HG02588 (cell line): ENCODE results near the gene TMEM132C.
"Not testable (repeated sequence)": the region's sequence is repeated elsewhere in the genome, so short reads cannot be mapped to it uniquely, and the experiment has no call there.

Experiments used
- ATAC-seq: cut with Tn5 transposase; IDR thresholded peaks from one replicate; pipeline ENCODE4 v1.9.1; 2021; ENCODE audit warnings: mild to moderate bottlenecking, moderate library complexity; ENCODE audit not compliant: unreplicated experiment

TMEM132C gene

DNA sequence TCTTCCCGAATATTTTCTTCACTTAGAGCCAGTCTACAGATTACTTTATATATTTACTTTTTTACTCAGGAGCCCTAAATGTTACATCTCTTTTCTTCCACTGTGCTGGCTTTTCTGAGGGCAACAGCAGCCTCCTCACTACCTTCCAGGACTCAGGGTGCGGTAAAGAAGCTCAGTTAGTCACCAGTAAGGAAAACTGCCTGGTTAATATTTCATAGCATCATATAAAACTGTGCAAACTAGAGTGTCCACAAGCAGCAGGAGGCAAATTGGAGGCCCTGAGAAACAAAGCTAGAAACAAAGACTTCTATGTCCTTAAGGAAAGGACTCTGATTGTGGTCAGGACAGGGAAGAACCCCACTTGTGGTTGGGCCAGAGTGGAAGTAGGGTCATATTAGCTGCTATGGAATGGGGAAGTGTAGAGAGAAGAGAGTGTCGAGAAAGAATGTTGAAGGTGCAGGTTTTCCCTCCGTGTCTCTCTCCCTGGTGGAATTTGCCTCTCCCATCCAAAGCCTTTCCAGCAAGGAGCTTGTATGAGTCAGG, 336.7 kb downstream of the TMEM132C start:
- ATAC-seq: no peak

- not testable (repeated sequence) for ATAC-seq
Observed at GRCh38 chr12:128604219-128604618, 337.2 kb downstream of the TMEM132C start.

- ATAC-seq: no peak
Observed at GRCh38 chr12:128606051-128606450, 339.1 kb downstream of the TMEM132C start.

DNA sequence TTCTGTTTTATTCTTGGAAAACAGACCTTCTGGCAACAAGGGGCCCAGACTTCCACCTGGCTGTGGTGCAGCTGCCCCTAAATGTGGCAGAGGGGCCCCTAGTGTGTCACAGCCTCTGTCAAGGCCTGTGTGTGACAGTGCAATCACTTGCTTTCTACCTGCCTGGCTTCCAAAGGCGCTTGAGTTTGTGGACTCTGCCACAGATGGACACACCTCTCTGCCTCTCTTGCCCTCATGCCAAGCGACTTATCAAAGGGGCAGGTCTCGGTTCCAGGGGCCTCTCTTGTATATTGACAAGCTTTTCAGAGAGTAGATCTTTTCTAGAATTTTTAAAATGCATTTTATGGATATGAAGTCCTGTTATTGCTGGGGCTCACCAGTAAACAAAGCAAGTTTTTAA, 339.6 kb downstream of the TMEM132C start:
- no peak for ATAC-seq

DNA sequence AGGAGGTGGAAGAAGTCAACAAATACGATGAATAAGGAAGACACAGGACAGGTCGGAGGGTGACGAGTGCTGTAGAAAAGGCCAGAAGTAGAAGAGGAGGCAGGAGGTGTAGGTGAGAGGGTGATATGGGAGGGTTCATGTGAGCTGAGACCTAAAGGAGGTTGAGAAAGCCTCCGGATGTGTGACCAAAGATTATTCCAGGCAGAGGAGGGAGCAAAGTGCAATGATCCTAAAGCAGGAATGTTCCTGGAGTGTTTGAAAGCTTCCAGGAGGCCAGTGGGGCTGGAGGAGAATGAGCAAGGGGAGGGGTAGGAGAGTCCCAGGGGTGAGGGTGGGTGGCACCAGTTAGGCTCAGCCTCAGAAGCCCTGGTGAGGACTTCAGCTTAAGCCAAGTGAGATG, 340.0 kb downstream of the TMEM132C start:
- no peak for ATAC-seq

GRCh38 chr12:128607641-128608040, 340.7 kb downstream of the TMEM132C start:
- ATAC-seq: no peak

- no peak for ATAC-seq
Observed at GRCh38 chr12:128609861-128610260, 342.9 kb downstream of the TMEM132C start.

- no peak for ATAC-seq
Observed at GRCh38 chr12:128611736-128612135, 344.8 kb downstream of the TMEM132C start.

GRCh38 chr12:128612150-128612850, 345.3 kb downstream of the TMEM132C start:
- ATAC-seq: no peak

DNA sequence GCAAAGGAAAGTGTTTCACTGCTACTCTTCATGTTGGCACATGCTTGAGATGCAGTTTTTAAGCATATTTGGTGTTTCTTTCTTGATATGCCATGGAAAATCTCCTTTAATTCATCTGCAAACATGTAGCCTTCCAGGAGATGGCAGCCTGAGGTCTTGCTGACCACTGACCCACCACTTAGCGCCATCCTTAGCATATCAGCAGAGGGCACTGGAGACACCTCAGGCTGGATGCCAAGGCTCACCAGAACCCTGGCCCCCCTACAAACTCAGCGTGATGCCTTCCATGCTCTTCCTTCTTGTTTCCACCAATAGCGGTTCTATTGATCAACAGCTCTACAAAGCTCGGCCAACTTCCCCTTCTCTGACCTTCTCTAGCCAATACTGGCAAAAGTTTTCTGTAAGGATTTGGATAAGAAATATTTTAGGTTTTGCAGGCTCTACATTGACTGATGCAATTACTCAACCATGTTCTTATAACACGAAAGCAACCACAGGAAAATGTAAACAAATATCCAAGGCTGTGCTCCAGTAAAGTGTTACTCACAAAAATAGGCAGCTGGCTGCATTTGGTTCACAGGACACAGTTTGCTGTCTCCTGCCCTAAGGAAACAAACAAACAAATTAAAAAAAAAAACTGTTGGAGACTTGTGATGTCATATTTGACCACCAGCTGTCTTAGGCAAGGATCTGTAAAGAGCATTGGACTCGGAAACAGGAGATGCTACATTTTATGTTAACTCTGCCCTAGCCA, 347.0 kb downstream of the TMEM132C start:
- no peak for ATAC-seq

DNA sequence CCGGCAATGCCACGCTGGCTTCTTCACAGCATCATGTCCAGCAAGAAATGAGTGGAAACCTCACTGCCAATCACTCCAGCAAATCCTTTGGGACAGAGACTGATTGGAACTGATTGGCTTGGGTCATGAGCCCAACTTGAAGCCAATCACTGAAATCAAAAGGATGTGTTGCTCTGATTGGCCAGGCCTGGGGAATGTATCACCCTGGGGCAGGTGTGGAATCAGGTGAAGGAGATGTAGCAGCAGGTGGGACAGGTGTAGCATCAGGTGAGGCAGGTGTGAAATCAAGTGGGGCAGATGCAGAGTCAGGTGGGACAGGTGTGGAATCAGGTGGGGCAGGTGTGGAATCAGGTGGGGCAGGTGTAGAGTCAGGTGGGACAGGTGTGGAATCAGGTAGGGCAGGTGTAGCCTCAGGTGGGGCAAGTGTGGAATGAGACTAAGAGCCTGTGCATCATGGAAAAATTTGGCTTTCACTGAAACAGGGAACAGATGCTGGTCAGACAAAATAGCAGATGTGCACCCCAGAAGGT, 350.4 kb downstream of the TMEM132C start:
- no peak for ATAC-seq

DNA sequence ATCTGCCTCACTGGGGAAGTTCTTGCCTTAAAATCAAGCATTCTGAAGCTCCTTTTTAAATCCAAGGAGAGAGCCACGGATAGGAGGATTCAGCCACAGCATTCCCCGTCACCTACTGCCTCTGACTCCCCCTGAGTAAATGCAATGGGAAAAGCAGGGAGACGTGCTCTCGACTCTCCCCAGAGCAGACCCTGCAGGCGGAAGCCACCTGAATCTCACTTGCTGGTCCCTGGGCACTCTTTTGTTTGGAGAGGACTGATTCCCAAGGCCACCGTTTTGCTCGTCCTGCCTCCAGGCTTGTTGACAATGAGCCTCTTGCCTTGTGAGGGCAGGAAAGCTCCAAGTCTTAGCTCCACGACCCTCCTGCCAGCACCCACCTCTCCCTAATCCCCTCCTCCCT, 352.3 kb downstream of the TMEM132C start:
- no peak for ATAC-seq

DNA sequence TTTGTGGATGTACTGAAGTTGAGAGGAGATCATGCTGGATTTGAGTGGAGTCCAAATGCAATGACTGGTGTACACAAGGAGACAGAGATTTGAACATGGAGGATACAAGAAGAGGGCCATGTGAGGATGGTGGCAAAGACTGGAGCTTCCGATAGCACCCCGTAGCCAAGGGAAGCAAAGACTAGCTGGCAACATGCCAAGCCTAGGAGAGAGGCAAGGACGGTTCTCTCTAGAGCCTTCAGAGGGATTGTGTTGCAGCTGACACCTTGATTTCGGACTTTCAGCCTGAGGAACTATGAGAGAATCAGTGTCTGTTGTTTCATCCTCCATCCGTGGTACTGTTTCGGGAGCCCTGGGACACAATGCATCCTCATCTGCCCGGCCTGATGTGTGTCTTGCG, 354.3 kb downstream of the TMEM132C start:
- ATAC-seq: no peak

DNA sequence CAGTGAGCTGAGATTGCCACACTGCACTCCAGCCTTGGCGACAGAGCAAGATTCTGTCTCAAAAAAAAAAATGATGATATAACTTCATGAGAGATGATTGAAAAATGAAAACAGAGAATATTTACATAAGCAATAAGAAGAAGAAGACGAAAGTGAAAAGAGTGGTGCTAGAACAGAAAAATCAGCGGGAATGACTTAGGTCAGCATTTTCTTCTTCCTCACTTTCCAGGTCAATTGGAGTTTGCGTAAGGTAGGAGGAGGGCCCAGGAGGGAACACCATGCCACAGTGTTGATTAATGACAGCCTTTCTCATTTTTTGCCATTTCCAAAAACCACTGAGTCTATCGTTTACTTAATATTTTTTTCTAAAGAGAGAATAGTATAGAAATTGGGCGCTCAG, 356.8 kb downstream of the TMEM132C start:
- ATAC-seq: no peak

DNA sequence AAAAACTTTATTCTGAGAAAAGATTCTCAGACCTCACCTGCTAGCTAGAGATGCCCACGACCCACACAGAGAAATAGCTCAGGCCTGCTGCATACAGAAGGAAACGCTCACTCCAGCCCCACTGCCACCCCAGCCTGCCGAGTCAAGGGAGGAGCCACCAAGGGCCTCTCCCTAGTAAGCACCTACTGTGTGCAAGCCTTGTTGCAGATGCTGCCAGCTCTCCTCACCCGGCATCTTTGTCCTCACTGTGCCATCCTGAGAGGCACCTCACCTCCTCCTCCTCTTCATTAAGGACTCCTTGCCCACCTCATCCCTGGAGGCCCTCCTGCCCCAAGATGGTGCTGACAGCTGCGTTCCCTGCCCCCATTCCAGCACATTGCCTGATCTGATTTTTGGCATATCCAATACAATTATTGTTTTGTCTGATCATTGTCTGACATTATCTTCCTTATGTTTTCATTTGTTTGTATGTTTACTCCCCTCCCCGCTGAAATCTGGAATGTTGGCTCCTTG, 359.9 kb downstream of the TMEM132C start:
- ATAC-seq: no peak

GRCh38 chr12:128627659-128628058, 360.7 kb downstream of the TMEM132C start:
- no peak for ATAC-seq

DNA sequence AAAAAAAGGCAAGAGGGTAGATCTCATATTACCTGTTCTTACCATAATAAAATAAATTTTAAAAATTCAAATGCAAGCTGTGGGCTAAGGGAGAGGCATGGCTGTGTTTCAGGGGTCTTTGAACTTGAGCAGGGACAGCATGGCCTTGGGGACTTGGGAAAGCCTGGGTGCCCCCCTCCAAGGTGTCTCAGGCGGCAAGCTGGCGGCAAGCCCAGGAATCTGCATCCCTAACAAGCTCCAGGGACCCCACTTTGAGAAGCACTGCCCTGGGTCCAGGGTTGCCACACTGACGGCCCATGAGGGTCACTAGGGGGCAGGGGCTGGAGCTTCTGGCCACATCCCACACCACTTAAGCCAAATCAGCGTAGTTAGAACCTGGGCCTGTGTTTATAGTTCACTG, 363.0 kb downstream of the TMEM132C start:
- no peak for ATAC-seq

GRCh38 chr12:128637642-128638606, 371.0 kb downstream of the TMEM132C start:
- ATAC-seq: peak; percentile 97

DNA sequence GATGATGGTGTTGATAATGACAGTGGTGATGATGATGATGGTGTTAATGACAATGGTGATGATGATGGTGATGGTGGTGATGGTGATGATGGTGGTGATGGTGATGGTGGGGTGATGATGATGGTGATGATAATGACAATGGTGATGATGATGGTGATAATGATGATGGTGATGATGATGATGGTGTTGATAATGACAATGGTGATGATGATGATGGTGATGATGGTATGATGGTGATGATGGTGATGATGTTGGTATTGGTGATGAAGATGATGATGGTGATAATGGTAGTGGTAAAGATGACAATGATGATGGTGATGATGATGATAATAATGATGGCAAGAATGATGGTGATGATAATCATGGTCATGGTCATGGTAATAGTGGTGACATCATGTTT, 372.1 kb downstream of the TMEM132C start:
- no peak for ATAC-seq

DNA sequence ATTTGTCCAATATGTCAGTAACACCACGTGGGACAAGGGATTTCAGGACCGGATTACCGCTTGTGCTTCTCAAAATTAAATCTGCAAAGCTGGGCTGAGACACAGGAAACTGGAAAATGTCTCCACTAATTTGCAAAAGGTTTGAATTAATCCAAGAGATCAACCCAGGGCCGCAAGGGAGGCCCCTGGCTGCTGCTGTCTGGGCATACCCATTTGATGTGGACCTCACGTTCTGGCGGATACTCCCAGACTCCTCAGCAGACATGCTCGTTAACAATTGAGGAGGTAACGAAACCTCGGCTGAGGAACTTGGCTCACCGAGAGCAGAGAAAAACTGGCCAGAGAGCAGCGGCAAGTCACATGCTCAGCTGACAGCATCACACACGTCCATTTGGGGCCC, 376.2 kb downstream of the TMEM132C start:
- no peak for ATAC-seq
